Right atrium auricular region (tissue), 2 donors: ENCODE measurements around the gene C16orf82. TPM values are rescaled to one million over a fixed set of nuclear protein-coding genes. Genes with fewer than 3 reads are reported as not detected.

ENCODE experiments used
- DNase-seq: peaks from one replicate; pipeline ENCODE4 v3.0.0-alpha.2; 2019; ENCODE audit warnings: low spot score
- H3K27ac ChIP-seq, 2 donors: fragments of 200-600 bp; sonication (generic); 1 replicate in 1 of 2; 2 replicates in 1 of 2; pipeline ENCODE4 v1.5.1; 2016 to 2019
- H3K27me3 ChIP-seq, 2 donors: fragments of 200-600 bp; sonication (generic); one replicate each; pipeline versions ENCODE4 v1.5.1 to v1.6.0; 2017 to 2019
- H3K36me3 ChIP-seq: fragments of 200-600 bp; sonication (generic); one replicate; pipeline ENCODE4 v1.5.1; 2016
- H3K4me1 ChIP-seq, 2 donors: fragments of 200-600 bp; sonication (generic); one replicate each; pipeline versions ENCODE4 v1.5.1 to v1.6.0; 2017 to 2019
- H3K4me3 ChIP-seq, 2 donors: fragments of 200-600 bp; sonication (generic); 1 replicate in 1 of 2; 2 replicates in 1 of 2; pipeline ENCODE4 v1.5.1; 2017 to 2019; ENCODE audit warnings: mild to moderate bottlenecking in 1 of 2, moderate library complexity in 1 of 2
- H3K9me3 ChIP-seq, 2 donors: fragments of 200-600 bp; sonication (generic); one replicate each; pipeline ENCODE4 v1.5.1; 2019
- total RNA-seq, 2 donors: library from RNA; depleted of rRNA; stranded (reverse); fragments of >200 nt; gene quantifications; one replicate each; pipeline ENCODE4 v1.1.0, GENCODE V29; 2016
- TF ChIP-seq, protein P1 (sequence below), 2 donors: fragments of 200-600 bp; sonication (generic); IDR thresholded peaks; one replicate each; pipeline ENCODE4 v1.5.1; 2019; ENCODE audit warnings: antibody characterized with exemption in 2 of 2

The C16orf82 gene
- total RNA-seq, 2 donors from 2014 or later = not detected

DNA sequence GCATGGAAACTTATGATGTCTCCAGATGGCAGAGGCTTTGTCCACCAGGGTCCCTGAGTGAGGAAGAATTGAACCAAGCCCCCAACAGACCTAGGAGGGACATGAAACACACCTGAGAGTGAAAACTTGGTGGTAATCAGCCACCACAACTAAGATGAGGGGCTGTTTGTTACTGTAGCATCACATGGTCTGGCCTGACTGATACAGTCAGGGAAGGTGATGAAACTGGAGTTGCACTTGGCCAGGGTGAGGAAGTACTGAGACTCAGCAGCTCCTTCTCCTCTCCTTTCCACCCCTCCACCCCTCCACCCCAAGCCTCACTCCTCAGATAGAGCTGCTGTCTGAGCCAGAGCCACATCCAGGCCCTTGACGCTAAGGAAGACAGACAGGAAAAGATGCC, 37.2 kb downstream of the C16orf82 start:
- H3K4me1 ChIP-seq = no peaks in the 10 kb centered on the region
- no peak overlapping the region for H3K4me3 ChIP-seq
- no peaks in the 10 kb centered on the region for H3K27me3 ChIP-seq
- no peak for DNase-seq
- no peaks in the 10 kb centered on the region for H3K36me3 ChIP-seq
- TF ChIP-seq, protein P1, sequence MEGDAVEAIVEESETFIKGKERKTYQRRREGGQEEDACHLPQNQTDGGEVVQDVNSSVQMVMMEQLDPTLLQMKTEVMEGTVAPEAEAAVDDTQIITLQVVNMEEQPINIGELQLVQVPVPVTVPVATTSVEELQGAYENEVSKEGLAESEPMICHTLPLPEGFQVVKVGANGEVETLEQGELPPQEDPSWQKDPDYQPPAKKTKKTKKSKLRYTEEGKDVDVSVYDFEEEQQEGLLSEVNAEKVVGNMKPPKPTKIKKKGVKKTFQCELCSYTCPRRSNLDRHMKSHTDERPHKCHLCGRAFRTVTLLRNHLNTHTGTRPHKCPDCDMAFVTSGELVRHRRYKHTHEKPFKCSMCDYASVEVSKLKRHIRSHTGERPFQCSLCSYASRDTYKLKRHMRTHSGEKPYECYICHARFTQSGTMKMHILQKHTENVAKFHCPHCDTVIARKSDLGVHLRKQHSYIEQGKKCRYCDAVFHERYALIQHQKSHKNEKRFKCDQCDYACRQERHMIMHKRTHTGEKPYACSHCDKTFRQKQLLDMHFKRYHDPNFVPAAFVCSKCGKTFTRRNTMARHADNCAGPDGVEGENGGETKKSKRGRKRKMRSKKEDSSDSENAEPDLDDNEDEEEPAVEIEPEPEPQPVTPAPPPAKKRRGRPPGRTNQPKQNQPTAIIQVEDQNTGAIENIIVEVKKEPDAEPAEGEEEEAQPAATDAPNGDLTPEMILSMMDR (IDR thresholded peaks at IDR 0.05) = no peak
- no peak overlapping the region for H3K27ac ChIP-seq
- no peaks in the 10 kb centered on the region for H3K9me3 ChIP-seq

DNA sequence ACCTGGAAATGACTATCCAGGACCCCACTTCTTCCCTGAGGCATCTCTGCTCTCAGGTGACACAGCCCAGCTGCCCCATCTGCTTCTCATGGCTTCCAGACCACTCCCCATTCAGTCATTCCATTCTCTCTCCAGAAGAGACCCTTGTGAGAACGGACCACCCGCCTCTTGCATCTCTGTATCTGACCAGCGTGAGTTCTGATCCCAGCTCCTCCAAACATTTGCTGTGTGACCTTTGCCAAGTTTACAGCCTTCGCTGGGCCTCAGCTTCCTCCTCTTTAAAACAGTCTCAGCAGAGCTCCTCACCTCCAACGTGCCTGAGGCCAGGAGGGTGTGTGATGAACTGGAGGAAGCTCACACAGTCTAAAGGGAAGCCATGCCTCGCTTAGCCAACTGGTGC, 39.6 kb downstream of the C16orf82 start:
- DNase-seq = no peak

DNA sequence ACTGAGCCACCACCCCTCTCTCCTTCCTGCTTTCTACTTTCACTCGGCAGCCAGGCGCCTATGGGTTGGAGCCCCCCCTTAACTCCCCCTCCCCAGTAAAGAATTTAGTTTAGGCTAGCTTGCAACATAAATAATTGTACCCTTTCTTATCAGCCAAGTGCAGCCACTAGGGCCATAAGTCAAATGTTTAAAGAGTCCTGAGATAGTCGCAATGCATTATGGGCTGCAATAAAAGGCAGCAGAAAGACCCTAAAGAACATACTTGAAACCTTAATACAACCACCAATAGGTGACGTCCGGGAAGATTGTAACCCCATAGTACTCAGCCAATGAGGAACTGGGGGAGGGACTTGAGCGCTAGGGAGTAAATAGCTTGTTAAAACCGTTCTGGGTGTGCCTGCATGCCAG, 40.5 kb downstream of the C16orf82 start:
- Histone ChIP-seq H3K27me3 (no peaks in the 10 kb centered on the region), H3K9me3 (no peaks in the 10 kb centered on the region), H3K27ac (no peak overlapping the region), H3K4me1 (peaks cover 0 to 12% of the 10 kb centered on the region in 2 donors), H3K4me3 (no peak overlapping the region), H3K36me3 (no peaks in the 10 kb centered on the region)
- DNase-seq = no peak
- TF ChIP-seq, protein P1 (IDR thresholded peaks at IDR 0.05) = no peak

More for the DNA sequence above, 39.6 kb downstream of the C16orf82 start:
- TF ChIP-seq, protein P1 (IDR thresholded peaks at IDR 0.05) = no peak
- Histone ChIP-seq H3K9me3 (no peaks in the 10 kb centered on the region), H3K27me3 (no peaks in the 10 kb centered on the region), H3K4me3 (no peak overlapping the region), H3K4me1 (peaks cover 0 to 12% of the 10 kb centered on the region in 2 donors), H3K27ac (no peak overlapping the region), H3K36me3 (no peaks in the 10 kb centered on the region)

DNA sequence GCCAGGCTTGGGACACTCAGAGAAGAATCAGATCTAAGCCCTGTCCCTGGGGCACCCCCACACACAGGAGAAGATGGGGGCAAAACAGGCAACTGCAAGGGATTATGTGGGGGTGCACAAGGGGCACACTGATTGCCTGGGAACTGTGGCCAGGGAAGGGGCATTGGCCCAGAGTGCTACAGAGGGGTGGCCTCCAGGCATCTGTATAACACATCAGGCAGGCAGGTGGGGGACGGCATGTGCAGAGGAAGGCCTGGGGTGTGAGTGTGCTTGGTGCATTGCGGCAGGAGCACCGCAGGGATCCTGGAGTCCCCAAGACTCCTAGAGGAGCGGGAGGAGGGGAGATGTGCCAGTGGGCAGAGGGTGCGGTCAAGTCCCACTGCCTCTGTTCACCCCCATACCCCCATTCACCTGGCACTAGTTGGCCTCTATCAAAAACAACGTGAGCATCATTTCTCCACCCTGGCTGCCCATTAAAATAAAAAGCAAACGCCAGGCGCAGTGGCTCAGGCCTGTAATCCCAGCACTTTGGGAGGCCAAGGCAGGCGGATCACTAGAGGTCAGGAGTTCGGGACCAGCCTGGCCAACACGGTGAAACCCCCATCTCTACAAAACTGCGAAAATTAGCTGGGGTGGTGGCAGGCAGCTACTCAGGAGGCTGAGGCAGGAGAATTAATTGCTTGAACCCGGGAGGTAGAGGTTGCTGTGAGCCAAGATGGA, 41.5 kb downstream of the C16orf82 start:
- TF ChIP-seq, protein P1 (IDR thresholded peaks at IDR 0.05) = no peak
- Histone ChIP-seq H3K4me3 (no peak overlapping the region), H3K27ac (no peak overlapping the region), H3K9me3 (no peaks in the 10 kb centered on the region), H3K27me3 (no peaks in the 10 kb centered on the region), H3K36me3 (no peaks in the 10 kb centered on the region), H3K4me1 (peaks cover 0 to 12% of the 10 kb centered on the region in 2 donors)
- no peak for DNase-seq

DNA sequence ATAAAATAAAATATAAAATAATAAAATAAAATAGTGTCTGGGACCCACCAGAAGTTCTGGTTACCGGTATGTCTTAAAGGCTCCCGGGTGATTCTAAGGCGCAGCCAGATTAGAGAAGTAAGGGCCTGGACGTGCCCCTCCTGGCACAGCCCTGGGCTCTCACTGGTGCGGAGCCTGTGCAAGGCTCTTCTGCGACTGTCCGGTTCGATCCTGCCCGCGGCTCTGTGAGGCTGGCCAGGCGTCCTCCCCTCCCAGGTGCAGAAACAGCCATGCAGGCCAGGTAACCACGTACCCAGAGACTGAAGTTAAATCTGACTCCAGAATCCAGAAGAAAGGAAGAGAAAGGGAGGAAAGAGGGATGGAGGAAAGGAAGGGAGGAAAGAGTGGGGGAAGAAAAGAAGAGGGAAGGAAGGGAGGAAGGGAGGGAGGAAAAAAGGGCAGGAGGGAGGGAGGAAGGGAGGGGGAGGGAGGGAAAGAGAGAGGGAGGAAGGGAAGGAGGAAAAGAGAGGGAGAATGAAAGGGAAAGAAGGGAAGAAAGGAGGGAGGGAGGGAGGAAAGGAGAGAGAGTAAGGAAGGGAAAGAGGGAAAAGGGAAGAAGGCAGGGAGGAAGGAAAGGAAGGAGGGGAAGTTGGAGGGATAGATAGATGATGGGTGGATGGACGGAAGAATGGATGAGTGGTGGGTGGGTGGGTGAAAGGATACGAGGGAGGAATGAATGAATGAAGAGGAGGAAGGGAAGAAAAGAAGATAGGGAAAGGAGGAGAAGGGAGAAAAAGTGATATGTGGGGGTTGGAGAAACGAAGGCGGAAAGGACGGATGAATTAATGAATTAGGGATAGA, 42.3 kb downstream of the C16orf82 start:
- H3K27ac ChIP-seq = no peak overlapping the region
- H3K9me3 ChIP-seq = no peaks in the 10 kb centered on the region
- TF ChIP-seq, protein P1 (IDR thresholded peaks at IDR 0.05) = no peak
- peaks cover 0 to 12% of the 10 kb centered on the region in 2 donors for H3K4me1 ChIP-seq
- peak overlapping the region in 1 of 2 donors; percentile 41 for H3K4me3 ChIP-seq
- no peaks in the 10 kb centered on the region for H3K27me3 ChIP-seq
- DNase-seq = no peak
- no peaks in the 10 kb centered on the region for H3K36me3 ChIP-seq
